Glutamatergic neuron (in vitro differentiated cells): ENCODE results near the gene MYO15A. TPM values are rescaled to one million over a fixed set of nuclear protein-coding genes. Genes with fewer than 3 reads are reported as not detected.

ENCODE experiments used
- DNase-seq: peaks from one replicate; pipeline ENCODE4 v3.0.0; 2022
- H3K27ac Mint-ChIP-seq: one replicate; pipeline ENCODE4 v1.8.0; 2020; ENCODE audit warnings: mild to moderate bottlenecking, mixed read lengths, inconsistent platforms; ENCODE audit not compliant: unreplicated experiment
- H3K27me3 Mint-ChIP-seq: one replicate; pipeline ENCODE4 v1.8.0; 2020; ENCODE audit warnings: mild to moderate bottlenecking, moderate library complexity, mixed read lengths, inconsistent platforms; ENCODE audit not compliant: unreplicated experiment
- H3K36me3 Mint-ChIP-seq: one replicate; pipeline ENCODE4 v1.8.0; 2020; ENCODE audit warnings: mild to moderate bottlenecking, mixed read lengths, inconsistent platforms; ENCODE audit not compliant: unreplicated experiment
- H3K4me1 Mint-ChIP-seq: one replicate; pipeline ENCODE4 v1.8.0; 2020; ENCODE audit warnings: mild to moderate bottlenecking, low read depth, mixed read lengths, inconsistent platforms; ENCODE audit not compliant: unreplicated experiment
- H3K4me3 Mint-ChIP-seq: one replicate; pipeline ENCODE4 v1.8.0; 2020; ENCODE audit warnings: mild to moderate bottlenecking, mixed read lengths, inconsistent platforms; ENCODE audit not compliant: unreplicated experiment
- H3K9me3 Mint-ChIP-seq: one replicate; pipeline ENCODE4 v1.8.0; 2020; ENCODE audit warnings: mild to moderate bottlenecking, moderate library complexity, mixed read lengths, inconsistent platforms; ENCODE audit not compliant: unreplicated experiment
- CTCF ChIP-seq: fragments of 200-600 bp; sonication (generic); IDR thresholded peaks from one replicate; pipeline ENCODE4 v1.5.0; 2021; ENCODE audit not compliant: partially characterized antibody, unreplicated experiment
- total RNA-seq: library from RNA; stranded (reverse); fragmentation: NEBNext Ultra II Directional; extraction: Animal tissue kit (Norgen Biotek cat#: 25700); gene quantifications from one replicate; pipeline ENCODE4 v1.2.1, GENCODE V29; 2021; ENCODE audit not compliant: unreplicated experiment

MYO15A gene
- total RNA-seq, 1 donor from 2014 or later = 4.0 TPM

- TF ChIP-seq CTCF = no peak
- H3K4me1 Mint-ChIP-seq = peaks cover 6% of the 10 kb centered on the region
- no peak overlapping the region for H3K4me3 Mint-ChIP-seq
- H3K36me3 Mint-ChIP-seq = no peaks in the 10 kb centered on the region
- DNase-seq = no peak
- no peak overlapping the region for H3K27ac Mint-ChIP-seq
- H3K9me3 Mint-ChIP-seq = peaks cover 2% of the 10 kb centered on the region
- peaks cover 4% of the 10 kb centered on the region for H3K27me3 Mint-ChIP-seq
Observed at GRCh38 chr17:18139498-18139897, 30.9 kb downstream of the MYO15A start.

- H3K4me1 Mint-ChIP-seq = peaks cover 6% of the 10 kb centered on the region
- H3K4me3 Mint-ChIP-seq = no peak overlapping the region
- no peak for TF ChIP-seq CTCF
- no peaks in the 10 kb centered on the region for H3K36me3 Mint-ChIP-seq
- H3K27ac Mint-ChIP-seq = no peak overlapping the region
- no peak for DNase-seq
- peaks cover 4% of the 10 kb centered on the region for H3K27me3 Mint-ChIP-seq
- peaks cover 2% of the 10 kb centered on the region for H3K9me3 Mint-ChIP-seq
Observed at GRCh38 chr17:18139949-18140348, 31.4 kb downstream of the MYO15A start.

- Mint-ChIP-seq H3K36me3 (no peaks in the 10 kb centered on the region), H3K4me3 (no peak overlapping the region), H3K27ac (no peak overlapping the region), H3K4me1 (peaks cover 6% of the 10 kb centered on the region), H3K27me3 (peaks cover 4% of the 10 kb centered on the region), H3K9me3 (peaks cover 2% of the 10 kb centered on the region)
- no peak for TF ChIP-seq CTCF
- no peak for DNase-seq
Observed at GRCh38 chr17:18140648-18141047, 32.1 kb downstream of the MYO15A start.

- H3K36me3 Mint-ChIP-seq = no peaks in the 10 kb centered on the region
- no peaks in the 10 kb centered on the region for H3K27me3 Mint-ChIP-seq
- no peaks in the 10 kb centered on the region for H3K4me1 Mint-ChIP-seq
- H3K4me3 Mint-ChIP-seq = no peak overlapping the region
- no peak for DNase-seq
- H3K9me3 Mint-ChIP-seq = peaks cover 2% of the 10 kb centered on the region
- TF ChIP-seq CTCF = peak; percentile 76
- no peak overlapping the region for H3K27ac Mint-ChIP-seq
Observed at GRCh38 chr17:18141210-18141803, 32.8 kb downstream of the MYO15A start.

- peaks cover 2% of the 10 kb centered on the region for H3K9me3 Mint-ChIP-seq
- no peak for DNase-seq
- H3K4me3 Mint-ChIP-seq = no peak overlapping the region
- H3K4me1 Mint-ChIP-seq = no peaks in the 10 kb centered on the region
- H3K36me3 Mint-ChIP-seq = no peaks in the 10 kb centered on the region
- H3K27me3 Mint-ChIP-seq = no peaks in the 10 kb centered on the region
- TF ChIP-seq CTCF = no peak
- no peak overlapping the region for H3K27ac Mint-ChIP-seq
Observed at GRCh38 chr17:18142417-18142816, 33.9 kb downstream of the MYO15A start.
